ENCODE results near the gene ELAVL3. TPM values are rescaled to one million over a fixed set of nuclear protein-coding genes. Genes with fewer than 3 reads are reported as not detected.

ELAVL3 gene
- total RNA-seq, 1 experiment from 2014 or later = 1.2 TPM

GRCh38 chr19:11448923-11449554 is 31.8 kb downstream of the ELAVL3 start:
- H3K79me1 ChIP-seq (ENCODE audit: insufficient read depth, low read depth, low read length, poor library complexity, severe bottlenecking) = no peaks in the 10 kb centered on the region
- no CpG with 5 or more reads among the region's 31 CpGs for WGBS (ENCODE audit: extremely low coverage, insufficient read length, low lambda C conversion rate)
- no peak overlapping the region for H2BK120ac ChIP-seq (ENCODE audit: low read depth, low read length, poor library complexity, severe bottlenecking)

More at GRCh38 chr19:11448923-11449554, 31.8 kb downstream of the ELAVL3 start:
- H3K14ac ChIP-seq (ENCODE audit: insufficient read depth, low read length) = no peak overlapping the region; the same call in 1 of the 2 replicates
- no peak for DNase-seq
- no peaks in the 10 kb centered on the region for H3K79me2 ChIP-seq (ENCODE audit: insufficient read depth, low read length)
- no peak overlapping the region for H3K9ac ChIP-seq (ENCODE audit: extremely low read depth, insufficient read length, low read length)
- H3K23ac ChIP-seq (ENCODE audit: insufficient read length, low read depth, low read length) = no peak overlapping the region
- no peaks in the 10 kb centered on the region for H3K4me1 ChIP-seq (ENCODE audit: insufficient read depth, low read length)
- no peak overlapping the region for H2BK20ac ChIP-seq (ENCODE audit: low read depth, low read length, poor library complexity, severe bottlenecking)
- H4K8ac ChIP-seq (replicated peaks; ENCODE audit: insufficient read length, low read depth, low read length) = no peak overlapping the region
- no peak overlapping the region for H4K91ac ChIP-seq (ENCODE audit: insufficient read length, low read depth, low read length)
- no peak overlapping the region for H2AFZ ChIP-seq (ENCODE audit: low read length)
- no peak overlapping the region for H2AK5ac ChIP-seq (ENCODE audit: insufficient read length, low read length)
- H3K27me3 Mint-ChIP-seq (ENCODE audit: low read depth) = no peaks in the 10 kb centered on the region
- H3K4me1 Mint-ChIP-seq = peaks cover 15 to 29% of the 10 kb centered on the region in 2 experiments
- no peaks in the 10 kb centered on the region for H3K23me2 ChIP-seq (ENCODE audit: insufficient read length, low read depth, low read length, poor library complexity, severe bottlenecking)
- no peaks in the 10 kb centered on the region for H4K20me1 ChIP-seq (ENCODE audit: control insufficient read depth, insufficient read depth, insufficient read length)
- no peaks in the 10 kb centered on the region for H3K27me3 ChIP-seq (ENCODE audit: insufficient read depth, low read length)
- TF ChIP-seq CTCF (conservative IDR thresholded peaks at IDR 0.05) = no peak
- H3K36me3 Mint-ChIP-seq (ENCODE audit: insufficient read depth in 1 of 3, low read depth in 3 of 3) = peaks cover 9 to 43% (median 40%) of the 10 kb centered on the region in 3 experiments; a peak in 6 of 7 replicates
- no peak overlapping the region for H3K18ac ChIP-seq (ENCODE audit: insufficient read length, low read depth, low read length)
- no peak overlapping the region for H3K27ac Mint-ChIP-seq
- H3K4ac ChIP-seq (ENCODE audit: low read depth, low read length) = no peak overlapping the region
- no peak overlapping the region for H2BK15ac ChIP-seq (ENCODE audit: low read depth, low read length)
- H4K5ac ChIP-seq (ENCODE audit: insufficient read length, low read depth, low read length) = no peak overlapping the region
- H3K9me3 Mint-ChIP-seq = no peaks in the 10 kb centered on the region; a peak in 1 of 5 replicates
- no peak overlapping the region; a peak in 1 of 5 replicates for H3K4me3 Mint-ChIP-seq
- H3K4me2 ChIP-seq (ENCODE audit: insufficient read depth, insufficient read length, low read length) = no peak overlapping the region
- no peak overlapping the region for H3T11ph ChIP-seq (ENCODE audit: low read length)
- H2BK5ac ChIP-seq (ENCODE audit: insufficient read length, low read length) = no peak overlapping the region
- H3K9me3 ChIP-seq (ENCODE audit: control insufficient read depth, low read depth, low read length) = no peaks in the 10 kb centered on the region
- no peak overlapping the region for H3K56ac ChIP-seq (ENCODE audit: insufficient read length, low read depth, low read length)
- no peak overlapping the region for H3K27ac ChIP-seq (ENCODE audit: insufficient read length, low read depth, low read length)
- no peak overlapping the region for H2BK12ac ChIP-seq (ENCODE audit: insufficient read length, low read depth, low read length)
